CD4-positive, alpha-beta memory T cell (primary cell): ENCODE data around the gene CFAP61. TPM values are rescaled to one million over a fixed set of nuclear protein-coding genes. Genes with fewer than 3 reads are reported as not detected.

Source experiments
- CTCF ChIA-PET: fragments of 350-600 bp; sonication (Branson Sonifier 250); formaldehyde crosslinking; loops from one replicate; lab custom pipeline; 2021; ENCODE audit warnings: inconsistent platforms; ENCODE audit not compliant: partially characterized antibody; lab: Charles Lee
- POLR2A ChIA-PET: fragments of 350-600 bp; sonication (Branson Sonifier 250); formaldehyde crosslinking; loops from one replicate; lab custom pipeline; 2021; ENCODE audit not compliant: partially characterized antibody; lab: Charles Lee
- DNase-seq, 5 donors: peaks; one replicate each; pipeline versions ENCODE4 v3.0.0 to v3.0.0-alpha.2; 2020 to 2022; ENCODE audit warnings: mixed read lengths in 1 of 5
- H3K27ac ChIP-seq: one replicate; pipeline ENCODE4 v1.7.0; 2013; ENCODE audit warnings: low read depth, low read length
- H3K27me3 ChIP-seq: 2 replicates; pipeline ENCODE4 v1.7.0; 2013; ENCODE audit warnings: mild to moderate bottlenecking, low read length, moderate library complexity; ENCODE audit not compliant: insufficient read depth
- H3K36me3 ChIP-seq: 2 replicates; pipeline ENCODE4 v1.7.0; 2013; ENCODE audit warnings: mild to moderate bottlenecking, low read length, moderate library complexity; ENCODE audit not compliant: insufficient read depth
- H3K4me1 ChIP-seq: 2 replicates; pipeline ENCODE4 v1.7.0; 2013; ENCODE audit warnings: mild to moderate bottlenecking, low read length, moderate library complexity; ENCODE audit not compliant: insufficient read depth
- H3K4me3 ChIP-seq, 2 donors: one replicate each; pipeline ENCODE4 v1.7.0; 2013; ENCODE audit warnings: low read length in 2 of 2, mild to moderate bottlenecking in 1 of 2
- H3K9me3 ChIP-seq, 2 donors: one replicate each; pipeline ENCODE4 v1.7.0; 2013; ENCODE audit warnings: low read length in 2 of 2, control low read depth in 1 of 2; ENCODE audit not compliant: control insufficient read depth in 1 of 2
- H3K27ac Mint-ChIP-seq, 7 donors: one replicate each; pipeline ENCODE4 v1.8.0; 2020 to 2021; ENCODE audit warnings: mixed read lengths in 7 of 7, mild to moderate bottlenecking in 6 of 7, inconsistent platforms in 3 of 7, moderate library complexity in 3 of 7
- H3K27me3 Mint-ChIP-seq, 2 donors: one replicate each; pipeline ENCODE4 v1.8.0; 2020 to 2021; ENCODE audit warnings: mixed read lengths in 2 of 2
- H3K36me3 Mint-ChIP-seq, 2 donors: one replicate each; pipeline ENCODE4 v1.8.0; 2020 to 2021; ENCODE audit warnings: mixed read lengths in 2 of 2, inconsistent platforms in 1 of 2, mild to moderate bottlenecking in 1 of 2
- H3K4me1 Mint-ChIP-seq, 4 donors: one replicate each; pipeline ENCODE4 v1.8.0; 2020 to 2021; ENCODE audit warnings: mixed read lengths in 4 of 4, mild to moderate bottlenecking in 1 of 4
- H3K4me3 Mint-ChIP-seq, 8 donors: one replicate each; pipeline ENCODE4 v1.8.0; 2020 to 2021; ENCODE audit warnings: mixed read lengths in 8 of 8, mild to moderate bottlenecking in 7 of 8, moderate library complexity in 6 of 8, inconsistent platforms in 3 of 8
- H3K9me3 Mint-ChIP-seq, 8 donors: one replicate each; pipeline ENCODE4 v1.8.0; 2020 to 2021; ENCODE audit warnings: mixed read lengths in 8 of 8, mild to moderate bottlenecking in 5 of 8, inconsistent platforms in 3 of 8, moderate library complexity in 1 of 8
- intact Hi-C: fragments of 100-400 bp; cut with micrococcal nuclease; formaldehyde crosslinking; loops from one replicate; pipeline ENCODE4 v1.15.1; 2023
- polyA plus RNA-seq, 2 donors: library from polyadenylated mRNA; unstranded; fragments of 300-500 nt; fragmentation: Illumina TruSeq; gene quantifications; one replicate each; pipeline ENCODE4 v1.2.3, GENCODE V29; 2021
- total RNA-seq, 2 experiments: library from RNA; stranded (reverse); gene quantifications; one replicate each; pipeline ENCODE4 v1.2.3, GENCODE V29; 2021

CFAP61 gene
- total and polyA plus RNA-seq, 4 experiments from 2014 or later, result not detected

GRCh38 chr20:20010639-20011500 is 41.5 kb upstream of the CFAP61 start:
- H3K27ac ChIP-seq, result no peak overlapping the region
- no peaks in the 10 kb centered on the region for H3K9me3 ChIP-seq
- POLR2A ChIA-PET, result no interaction called here
- no peaks in the 10 kb centered on the region for H3K27me3 ChIP-seq
- H3K4me1 ChIP-seq, result peaks cover 4% of the 10 kb centered on the region
- intact Hi-C loops, result loop anchor here (10.0 kb wide), 1 partner anchor 704 kb away; the partner anchor contains the start of gene RALGAPA2
- Mint-ChIP-seq H3K27ac (no peak overlapping the region), H3K27me3 (peaks cover 6 to 11% of the 10 kb centered on the region in 2 donors), H3K9me3 (no peaks in the 10 kb centered on the region), H3K4me1 (peaks cover 0 to 7% (median 4%) of the 10 kb centered on the region in 4 donors), H3K36me3 (no peaks in the 10 kb centered on the region), H3K4me3 (no peak overlapping the region)
- H3K36me3 ChIP-seq, result no peaks in the 10 kb centered on the region
- CTCF ChIA-PET, result no interaction called here
- no peak overlapping the region for H3K4me3 ChIP-seq
- DNase-seq, result no peak

- DNase-seq, result no peak
- H3K27ac Mint-ChIP-seq, result no peak overlapping the region
- peaks cover 4 to 13% (median 10%) of the 10 kb centered on the region in 4 donors for H3K4me1 Mint-ChIP-seq
- no peaks in the 10 kb centered on the region for H3K9me3 Mint-ChIP-seq
- peaks cover 4 to 7% of the 10 kb centered on the region in 2 donors for H3K27me3 Mint-ChIP-seq
- peaks cover 0 to 5% of the 10 kb centered on the region in 2 donors for H3K36me3 Mint-ChIP-seq
- peaks cover 12% of the 10 kb centered on the region for H3K4me1 ChIP-seq
- H3K4me3 Mint-ChIP-seq, result no peak overlapping the region
- H3K27ac ChIP-seq, result no peak overlapping the region
- intact Hi-C loops, result loop anchor here (10.0 kb wide), 1 partner anchor 702 kb away; the partner anchor contains the start of gene RALGAPA2
- H3K4me3 ChIP-seq, result no peak overlapping the region
- H3K27me3 ChIP-seq, result no peaks in the 10 kb centered on the region
- no peaks in the 10 kb centered on the region for H3K36me3 ChIP-seq
- POLR2A ChIA-PET, result no interaction called here
- CTCF ChIA-PET, result no interaction called here
- H3K9me3 ChIP-seq, result no peaks in the 10 kb centered on the region
Measured at GRCh38 chr20:20012541-20012940, 39.8 kb upstream of the CFAP61 start.

GRCh38 chr20:20014659-20015058 is 37.7 kb upstream of the CFAP61 start:
- peak in 1 of 5 donors; percentile 18 for DNase-seq
- H3K4me3 Mint-ChIP-seq, result peak overlapping the region in 4 of 8 donors; percentile 16 to 35 (median 32)
- H3K27me3 Mint-ChIP-seq, result peaks cover 1 to 4% of the 10 kb centered on the region in 2 donors
- CTCF ChIA-PET, result no interaction called here
- no peaks in the 10 kb centered on the region for H3K9me3 Mint-ChIP-seq
- H3K4me1 Mint-ChIP-seq, result peaks cover 17 to 34% (median 28%) of the 10 kb centered on the region in 4 donors
- peak overlapping the region in 4 of 7 donors; percentile 38 to 80 (median 65) for H3K27ac Mint-ChIP-seq
- Histone ChIP-seq H3K36me3 (no peaks in the 10 kb centered on the region), H3K27ac (no peak overlapping the region), H3K4me1 (peaks cover 30% of the 10 kb centered on the region), H3K27me3 (no peaks in the 10 kb centered on the region), H3K9me3 (no peaks in the 10 kb centered on the region), H3K4me3 (no peak overlapping the region)
- intact Hi-C loops, result loop anchor here (5.0 to 10.0 kb wide), 2 partner anchors 700 to 1427 kb away; partner anchors contain the start of genes DTD1 and RALGAPA2
- peaks cover 0 to 11% of the 10 kb centered on the region in 2 donors for H3K36me3 Mint-ChIP-seq
- POLR2A ChIA-PET, result interaction anchor here (7.4 kb wide), 1 partner anchor 37 kb away, joined by 84 read pairs; the partner anchor contains the start of genes CFAP61 and CRNKL1

GRCh38 chr20:20017001-20017843 is 35.1 kb upstream of the CFAP61 start, which contains the start of gene NAA20:
Gene NAA20, plus strand, starts transcription at chr20:20017362. Its CDS starts 35 bp downstream, at chr20:20017397.
- H3K27me3 Mint-ChIP-seq, result no peaks in the 10 kb centered on the region
- H3K4me3 Mint-ChIP-seq, result peak within 1 kb of the TSS; percentile 86 to 96 (median 94)
- Histone ChIP-seq H3K4me3 (peak within 1 kb of the TSS; percentile 61 to 70), H3K27me3 (no peaks in the 10 kb centered on the region), H3K4me1 (peaks cover 54% of the 10 kb centered on the region), H3K27ac (peak within 1 kb of the TSS; percentile 85), H3K9me3 (no peaks in the 10 kb centered on the region), H3K36me3 (no peaks in the 10 kb centered on the region)
- intact Hi-C loops, result loop anchor here (1.0 to 10.0 kb wide), 3 partner anchors 35 to 1430 kb away; partner anchors contain the start of genes CFAP61, CRNKL1, DTD1 and RALGAPA2
- H3K27ac Mint-ChIP-seq, result peak within 1 kb of the TSS; percentile 88 to 98 (median 94)
- peak; percentile 86 to 93 (median 88) for DNase-seq
- H3K9me3 Mint-ChIP-seq, result no peaks in the 10 kb centered on the region
- peaks cover 35 to 58% (median 47%) of the 10 kb centered on the region in 4 donors for H3K4me1 Mint-ChIP-seq
- ChIA-PET CTCF (interaction anchor here (0.9 to 3.1 kb wide), 6 partner anchors 9 to 40 kb away, joined by 3 to 40 read pairs (median 6); partner anchors contain the start of genes CFAP61 and CRNKL1), POLR2A (interaction anchor here (0.7 to 7.4 kb wide), 5 partner anchors 11 to 1085 kb away, joined by 3 to 84 read pairs (median 3); partner anchors contain the start of genes CFAP61 and CRNKL1)
- peaks cover 7 to 18% of the 10 kb centered on the region in 2 donors for H3K36me3 Mint-ChIP-seq

GRCh38 chr20:20017844-20018185 is 34.5 kb upstream of the CFAP61 start:
- POLR2A ChIA-PET, result interaction anchor here (0.7 to 7.4 kb wide), 4 partner anchors 10 to 1085 kb away, joined by 3 to 84 read pairs (median 4); partner anchors contain the start of genes CFAP61 and CRNKL1
- H3K36me3 Mint-ChIP-seq, result peaks cover 7 to 20% of the 10 kb centered on the region in 2 donors
- H3K9me3 ChIP-seq, result no peaks in the 10 kb centered on the region
- H3K4me3 ChIP-seq, result peak overlapping the region; percentile 61 to 70
- peaks cover 35 to 58% (median 47%) of the 10 kb centered on the region in 4 donors for H3K4me1 Mint-ChIP-seq
- H3K27ac Mint-ChIP-seq, result peak overlapping the region; percentile 38 to 92 (median 88)
- H3K9me3 Mint-ChIP-seq, result no peaks in the 10 kb centered on the region
- H3K36me3 ChIP-seq, result no peaks in the 10 kb centered on the region
- no peaks in the 10 kb centered on the region for H3K27me3 ChIP-seq
- H3K27me3 Mint-ChIP-seq, result no peaks in the 10 kb centered on the region
- peak overlapping the region; percentile 85 for H3K27ac ChIP-seq
- intact Hi-C loops, result loop anchor here (1.0 to 10.0 kb wide), 3 partner anchors 34 to 1431 kb away; partner anchors contain the start of genes CFAP61, CRNKL1, DTD1 and RALGAPA2
- peak overlapping the region; percentile 84 to 94 (median 89) for H3K4me3 Mint-ChIP-seq
- CTCF ChIA-PET, result interaction anchor here (1.2 to 3.1 kb wide), 3 partner anchors 9 to 34 kb away, joined by 3 to 40 read pairs (median 6); partner anchors contain the start of genes CFAP61 and CRNKL1
- peaks cover 54% of the 10 kb centered on the region for H3K4me1 ChIP-seq
- peak in 3 of 5 donors; percentile 7 to 18 (median 10) for DNase-seq

GRCh38 chr20:20018366-20018765 is 34.0 kb upstream of the CFAP61 start:
- ChIA-PET CTCF (interaction anchor here (1.4 to 3.1 kb wide), 2 partner anchors 33 to 34 kb away, joined by 5 to 40 read pairs; partner anchors contain the start of genes CFAP61 and CRNKL1), POLR2A (interaction anchor here (0.7 to 7.4 kb wide), 3 partner anchors 25 to 1084 kb away, joined by 3 to 84 read pairs (median 3); partner anchors contain the start of genes CFAP61 and CRNKL1)
- no peaks in the 10 kb centered on the region for H3K36me3 ChIP-seq
- intact Hi-C loops, result loop anchor here (5.0 to 10.0 kb wide), 2 partner anchors 696 to 1431 kb away; partner anchors contain the start of genes DTD1 and RALGAPA2
- peak overlapping the region; percentile 84 to 94 (median 89) for H3K4me3 Mint-ChIP-seq
- DNase-seq, result no peak
- no peak overlapping the region for H3K4me3 ChIP-seq
- H3K27me3 Mint-ChIP-seq, result no peaks in the 10 kb centered on the region
- H3K4me1 ChIP-seq, result peaks cover 54% of the 10 kb centered on the region
- peak overlapping the region; percentile 38 to 92 (median 79) for H3K27ac Mint-ChIP-seq
- no peaks in the 10 kb centered on the region for H3K27me3 ChIP-seq
- H3K9me3 ChIP-seq, result no peaks in the 10 kb centered on the region
- peaks cover 7 to 21% of the 10 kb centered on the region in 2 donors for H3K36me3 Mint-ChIP-seq
- H3K27ac ChIP-seq, result peak overlapping the region; percentile 85
- H3K9me3 Mint-ChIP-seq, result no peaks in the 10 kb centered on the region
- H3K4me1 Mint-ChIP-seq, result peaks cover 35 to 60% (median 48%) of the 10 kb centered on the region in 4 donors
